ENCODE data around the gene NKX2-3.

Gene NKX2-3

DNA sequence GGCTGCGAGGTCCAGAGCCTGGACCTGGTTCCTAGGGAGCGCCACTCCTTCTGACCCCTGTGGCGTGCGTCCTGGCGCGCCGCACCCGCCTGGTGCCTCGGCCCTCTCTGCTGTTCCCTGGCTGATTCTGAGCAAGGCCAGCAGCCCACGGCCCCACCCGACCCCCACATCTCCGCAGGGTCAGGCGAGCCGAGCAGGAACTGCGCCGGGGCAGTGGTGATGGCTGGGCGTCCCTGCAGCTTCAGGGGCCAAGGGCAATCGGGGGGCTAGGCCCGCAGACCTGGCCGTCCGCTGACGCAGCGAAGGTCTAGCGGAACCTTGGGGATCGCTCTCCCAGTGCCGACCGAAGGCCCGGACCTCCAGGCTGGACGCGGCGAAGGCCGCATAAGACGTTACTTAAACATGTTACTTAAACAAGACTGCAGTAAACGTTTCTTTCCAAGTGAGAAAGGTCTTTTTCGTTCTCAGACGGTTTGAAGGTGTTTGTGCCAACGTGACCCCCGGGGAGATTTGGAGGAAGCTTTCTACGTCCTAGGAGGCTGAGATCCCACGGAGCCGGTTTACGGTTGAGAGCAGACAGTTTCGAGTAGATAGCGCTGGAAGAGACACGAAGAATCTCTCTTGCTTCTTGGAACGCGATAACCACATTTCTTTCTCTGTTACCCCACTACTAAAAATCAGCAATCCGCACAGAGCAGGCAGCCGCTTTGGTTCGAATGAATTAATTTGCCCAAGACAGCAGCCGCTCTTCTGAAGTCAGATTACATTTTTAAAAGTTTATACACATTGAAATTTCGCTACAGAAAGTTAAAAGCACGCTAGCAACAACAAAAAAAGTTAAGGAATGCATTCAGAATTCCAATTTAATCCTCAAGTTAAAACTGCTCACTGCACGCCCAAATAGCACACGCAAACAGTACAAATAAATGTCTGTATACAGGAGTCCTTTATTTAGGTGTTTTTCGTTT, 4.9 kb upstream of the NKX2-3 start:
- TF ChIP-seq, protein P1, sequence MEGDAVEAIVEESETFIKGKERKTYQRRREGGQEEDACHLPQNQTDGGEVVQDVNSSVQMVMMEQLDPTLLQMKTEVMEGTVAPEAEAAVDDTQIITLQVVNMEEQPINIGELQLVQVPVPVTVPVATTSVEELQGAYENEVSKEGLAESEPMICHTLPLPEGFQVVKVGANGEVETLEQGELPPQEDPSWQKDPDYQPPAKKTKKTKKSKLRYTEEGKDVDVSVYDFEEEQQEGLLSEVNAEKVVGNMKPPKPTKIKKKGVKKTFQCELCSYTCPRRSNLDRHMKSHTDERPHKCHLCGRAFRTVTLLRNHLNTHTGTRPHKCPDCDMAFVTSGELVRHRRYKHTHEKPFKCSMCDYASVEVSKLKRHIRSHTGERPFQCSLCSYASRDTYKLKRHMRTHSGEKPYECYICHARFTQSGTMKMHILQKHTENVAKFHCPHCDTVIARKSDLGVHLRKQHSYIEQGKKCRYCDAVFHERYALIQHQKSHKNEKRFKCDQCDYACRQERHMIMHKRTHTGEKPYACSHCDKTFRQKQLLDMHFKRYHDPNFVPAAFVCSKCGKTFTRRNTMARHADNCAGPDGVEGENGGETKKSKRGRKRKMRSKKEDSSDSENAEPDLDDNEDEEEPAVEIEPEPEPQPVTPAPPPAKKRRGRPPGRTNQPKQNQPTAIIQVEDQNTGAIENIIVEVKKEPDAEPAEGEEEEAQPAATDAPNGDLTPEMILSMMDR (IDR thresholded peaks at IDR 0.05; ENCODE audit: low read depth, low read length) = no peak
- no peak overlapping the region for H3K4me3 ChIP-seq (ENCODE audit: low read depth, low read length)

DNA sequence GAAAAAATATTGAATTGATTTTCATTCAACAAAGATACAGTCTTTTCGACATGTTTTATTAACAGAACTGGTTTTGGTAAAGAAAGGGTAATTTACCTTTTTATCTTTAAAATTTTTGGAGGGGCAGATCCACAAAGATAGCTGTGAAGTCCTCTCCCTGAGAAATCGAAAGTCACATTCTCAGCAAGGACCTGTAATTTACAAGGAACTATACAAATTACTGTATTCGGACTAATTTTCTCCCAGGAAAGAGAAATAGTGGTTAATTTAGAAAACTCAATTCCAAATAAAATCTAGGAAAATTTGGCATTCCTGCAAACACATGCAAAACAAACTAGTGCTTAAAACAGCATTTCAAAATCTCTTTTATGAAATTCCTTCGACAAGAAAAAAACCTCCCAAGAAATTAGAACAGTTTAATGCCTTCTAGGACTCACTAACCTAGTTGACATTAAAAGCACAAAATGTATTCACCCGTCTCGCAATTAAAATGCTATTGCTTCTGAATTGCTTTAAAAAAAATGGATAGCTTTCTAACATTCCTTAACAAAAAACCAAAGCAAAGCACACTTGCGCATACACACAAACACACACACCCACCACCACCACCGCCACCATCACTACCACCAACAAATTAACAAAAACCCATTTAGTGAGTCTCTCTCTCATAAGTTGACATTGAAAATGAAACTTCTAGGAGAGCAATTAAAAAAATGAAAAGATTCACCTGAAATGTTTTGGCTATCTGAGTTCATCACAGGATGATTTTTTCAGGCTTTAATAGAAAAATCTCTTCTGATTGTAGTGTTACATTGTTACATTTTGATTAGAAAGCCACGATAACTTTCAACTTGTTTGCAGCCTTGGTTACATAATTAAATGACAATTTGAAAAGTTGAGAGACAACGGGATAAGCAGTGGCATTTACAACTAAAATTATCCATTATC, 4.0 kb upstream of the NKX2-3 start:
- TF ChIP-seq, protein P1 (IDR thresholded peaks at IDR 0.05; ENCODE audit: low read depth, low read length) = no peak
- no peak overlapping the region for H3K4me3 ChIP-seq (ENCODE audit: low read depth, low read length)

DNA sequence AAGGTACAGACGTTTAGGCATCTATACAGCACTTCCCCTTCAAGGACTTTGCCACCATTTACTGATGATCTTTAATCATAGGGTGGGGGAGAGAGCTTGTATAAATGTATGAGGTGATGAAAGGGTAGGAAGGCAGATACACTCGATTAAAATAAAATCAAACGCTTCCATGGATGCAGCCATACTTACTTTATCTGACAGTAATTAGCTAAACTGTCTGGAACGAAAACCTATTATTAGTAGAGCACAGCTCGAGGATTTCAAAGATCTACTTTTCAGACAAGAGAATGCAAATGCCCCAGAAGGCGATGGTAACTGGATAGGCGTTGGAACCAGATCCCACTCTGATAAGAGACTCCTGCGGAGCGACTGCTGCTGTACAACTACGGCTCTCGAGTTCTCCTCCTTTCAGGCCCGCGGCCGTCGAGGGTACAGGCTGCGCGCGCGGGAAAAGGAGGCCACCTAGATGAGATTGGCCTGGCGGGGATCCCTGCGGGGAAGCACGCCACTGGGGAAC, 3.1 kb upstream of the NKX2-3 start:
- no peak overlapping the region for H3K4me3 ChIP-seq (ENCODE audit: low read depth, low read length)
- TF ChIP-seq, protein P1 (IDR thresholded peaks at IDR 0.05; ENCODE audit: low read depth, low read length) = no peak

DNA sequence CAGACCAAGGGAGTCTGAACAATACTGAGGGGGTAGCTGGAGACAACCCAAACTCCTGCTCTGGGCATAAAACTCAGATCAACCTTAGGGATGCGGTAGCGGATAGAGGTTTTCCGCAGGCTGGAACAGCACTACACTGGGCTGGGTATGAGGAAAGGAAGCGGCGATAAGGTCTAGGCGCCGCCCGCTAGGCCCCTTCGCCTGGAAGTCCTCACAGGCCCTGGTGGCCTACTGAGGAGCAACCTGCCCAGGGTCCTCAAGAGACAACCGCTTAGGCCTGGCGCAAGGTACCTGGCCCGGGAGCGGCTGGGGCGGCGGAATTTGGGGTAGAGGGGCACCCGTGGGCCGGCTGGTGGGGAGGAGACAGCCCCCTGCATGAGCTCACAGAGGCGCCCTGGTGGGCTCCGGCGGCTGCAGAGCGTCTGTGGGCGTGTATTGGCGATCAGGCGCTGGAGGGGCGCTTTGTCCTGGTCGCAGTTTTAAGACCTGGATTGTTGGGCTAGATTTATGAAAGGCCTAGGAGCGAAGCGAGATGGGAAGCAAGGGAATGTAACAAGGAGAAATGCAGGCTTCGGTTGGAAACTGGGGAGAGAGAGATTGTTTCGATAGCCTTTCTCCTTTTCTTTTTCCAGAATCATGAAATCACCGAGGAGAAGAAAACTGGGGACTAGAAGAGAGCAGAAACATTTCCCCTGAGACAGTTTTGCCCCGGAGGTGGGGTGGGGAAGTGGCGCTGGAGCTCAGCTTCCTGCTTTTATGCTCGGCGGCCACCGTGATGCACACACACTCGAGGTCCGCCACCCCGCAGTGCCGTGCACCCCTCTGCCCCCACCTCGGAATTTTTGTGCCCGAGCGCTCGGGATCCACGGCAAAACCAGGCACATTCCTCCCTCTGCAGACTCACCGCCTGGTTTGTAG, 2.4 kb upstream of the NKX2-3 start:
- TF ChIP-seq, protein P1 (IDR thresholded peaks at IDR 0.05; ENCODE audit: low read depth, low read length) = no peak
- no peak overlapping the region for H3K4me3 ChIP-seq (ENCODE audit: low read depth, low read length)

DNA sequence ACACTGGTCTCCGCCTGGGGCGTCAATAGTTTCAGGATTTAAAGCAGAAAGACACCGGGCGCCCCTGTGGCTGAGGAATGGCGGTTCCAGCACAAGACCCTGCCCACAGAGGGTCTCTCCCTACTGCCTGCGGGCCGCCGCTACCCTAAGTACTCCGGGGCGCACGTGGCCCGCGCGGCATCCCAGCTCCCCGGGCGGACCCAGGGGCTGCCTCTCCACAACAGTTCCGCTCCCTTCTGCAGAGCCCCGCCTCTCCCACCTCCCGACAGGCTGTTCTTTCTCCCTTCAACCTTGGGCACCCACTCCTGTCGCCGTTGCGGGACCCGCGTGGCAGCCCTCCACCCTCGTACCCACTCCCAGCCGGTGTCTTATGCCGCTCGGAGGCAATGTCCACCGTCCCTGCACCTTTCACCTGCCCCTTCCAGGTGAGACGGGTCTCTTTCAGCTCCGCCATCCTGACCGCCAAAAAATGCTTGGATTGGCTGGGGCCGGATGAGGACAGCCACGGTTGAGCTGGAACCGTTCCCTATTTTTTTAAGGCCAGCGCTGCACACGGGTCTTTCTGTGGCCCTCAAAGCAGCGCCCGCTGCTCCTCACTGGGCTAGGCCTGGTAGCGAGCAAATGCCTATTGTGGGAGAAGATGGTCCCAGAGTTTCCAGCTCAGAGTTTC, 1.6 kb upstream of the NKX2-3 start:
- no peak overlapping the region for H3K4me3 ChIP-seq (ENCODE audit: low read depth, low read length)
- TF ChIP-seq, protein P1 (IDR thresholded peaks at IDR 0.05; ENCODE audit: low read depth, low read length) = no peak

All from WI38 (cell line).